A549 (cell line): ENCODE data around the gene RSPH3.

Experiments
- KDM1A ChIP-seq: fragments of 200-600 bp; sonication (generic); IDR thresholded peaks from 2 replicates; pipeline ENCODE4 v1.6.1; 2016; ENCODE audit warnings: low read depth, mild to moderate bottlenecking
- NFE2L2 ChIP-seq: fragments of 150-350 bp; conservative IDR thresholded peaks from 2 replicates; pipeline ENCODE4 v1.6.1; 2014; ENCODE audit warnings: low read length

- TF ChIP-seq NFE2L2 = no peak
- no peak for TF ChIP-seq KDM1A
Measured at GRCh38 chr6:158996856-158997255, 3.1 kb downstream of the RSPH3 start.
